ENCODE measurements around the gene ALOX12B. TPM values are rescaled to one million over a fixed set of nuclear protein-coding genes. Genes with fewer than 3 reads are reported as not detected.

The ALOX12B gene
- total and polyA plus RNA-seq, 2 of the 8 experiments (the other 6 are each of a cell fraction or from before 2014, with no cell fraction given): 0.86 TPM; not detected in 1

- TF ChIP-seq CTBP2 (IDR thresholded peaks at IDR 0.05; ENCODE audit: borderline replicate concordance, insufficient read depth, insufficient read length, low read length) (no peak), KDM1A (IDR thresholded peaks at IDR 0.05; ENCODE audit: borderline replicate concordance, low read length) (no peak), TCF12 (IDR thresholded peaks at IDR 0.05; ENCODE audit: low read depth, low read length) (no peak), CTCF (IDR thresholded peaks at IDR 0.05; ENCODE audit: control extremely low read depth in 1 of 3, insufficient read depth in 1 of 3, low read depth in 1 of 3, low read length in 3 of 3) (no peak), SIX5 (IDR thresholded peaks at IDR 0.05; ENCODE audit: low read depth, low read length) (no peak)
These were observed 41.1 kb downstream of the ALOX12B start (continued) for GRCh38 chr17:8046306-8046928.
